ENCODE results near the gene SH3GL2.
"Not testable (repeated sequence)": the region's sequence is repeated elsewhere in the genome, so short reads cannot be mapped to it uniquely, and the experiment has no call there.

The SH3GL2 gene

GRCh38 chr9:17760250-17760649, 181.4 kb downstream of the SH3GL2 start:
- DNase-seq, result no peak

GRCh38 chr9:17761984-17762676, 183.3 kb downstream of the SH3GL2 start:
- DNase-seq, result no peak

GRCh38 chr9:17764306-17764705, 185.4 kb downstream of the SH3GL2 start:
- no peak for DNase-seq

GRCh38 chr9:17765131-17765530, 186.3 kb downstream of the SH3GL2 start:
- not testable (repeated sequence) for DNase-seq

- DNase-seq, result no peak
These were observed 193.4 kb downstream of the SH3GL2 start for GRCh38 chr9:17772223-17772622.

GRCh38 chr9:17775656-17776055, 196.8 kb downstream of the SH3GL2 start:
- DNase-seq, result no peak

- no peak for DNase-seq
These were observed 197.9 kb downstream of the SH3GL2 start for GRCh38 chr9:17776735-17777134.

GRCh38 chr9:17777465-17777864, 198.6 kb downstream of the SH3GL2 start:
- no peak for DNase-seq

GRCh38 chr9:17782430-17783149, 203.7 kb downstream of the SH3GL2 start:
- no peak for DNase-seq

GRCh38 chr9:17783227-17783626, 204.4 kb downstream of the SH3GL2 start:
- DNase-seq, result no peak

- DNase-seq, result no peak
These were observed 210.4 kb downstream of the SH3GL2 start for GRCh38 chr9:17789316-17789715.

- no peak for DNase-seq
These were observed 215.1 kb downstream of the SH3GL2 start for GRCh38 chr9:17793713-17794622.

GRCh38 chr9:17795744-17796143, 216.9 kb downstream of the SH3GL2 start:
- no peak for DNase-seq

GRCh38 chr9:17799369-17799768, 220.5 kb downstream of the SH3GL2 start:
- DNase-seq, result no peak

GRCh38 chr9:17800418-17800817, 221.6 kb downstream of the SH3GL2 start:
- no peak for DNase-seq

- peak; percentile 6 for DNase-seq
These were observed 223.5 kb downstream of the SH3GL2 start for GRCh38 chr9:17802249-17802857.

- no peak for DNase-seq
These were observed 228.9 kb downstream of the SH3GL2 start for GRCh38 chr9:17807613-17808282.

- DNase-seq, result no peak
These were observed 231.5 kb downstream of the SH3GL2 start for GRCh38 chr9:17810317-17810716.

GRCh38 chr9:17810728-17811571, 232.1 kb downstream of the SH3GL2 start:
- DNase-seq, result peak; percentile 16

- no peak for DNase-seq
These were observed 234.9 kb downstream of the SH3GL2 start for GRCh38 chr9:17813798-17814197.

- DNase-seq, result no peak
These were observed 237.7 kb downstream of the SH3GL2 start for GRCh38 chr9:17816431-17817027.

Measured in NCI-H2029 treated with DMSO at 0.1 percent for 48 hours (cell line).